ENCODE measurements around the gene DRD3. TPM values are rescaled to one million over a fixed set of nuclear protein-coding genes. Genes with fewer than 3 reads are reported as not detected.

DRD3 gene
- polyA plus RNA-seq (ENCODE audit: insufficient read length in 12 of 12) = not detected
- long read RNA-seq, donor 1 = 0 reads
- long read RNA-seq, donor 2 = 0 reads
- long read RNA-seq, donor 3 = 0 reads
- long read RNA-seq, donor 4 = 0 reads
- long read RNA-seq, donor 5 = 0 reads
- long read RNA-seq, donor 6 = 0 reads
- long read RNA-seq, donor 7 = 0 reads
- long read RNA-seq, donor 8 = 0 reads
- long read RNA-seq, donor 9 = 0 reads
- long read RNA-seq, donor 10 = 0 reads
- long read RNA-seq, donor 11 = 0 reads

GRCh38 chr3:114178770-114179368 lies at the start of gene DRD3:
TSS of gene DRD3 (minus strand) at chr3:114179052. CDS start at chr3:114171992, 7,060 bp downstream.
- DNase-seq = peak; percentile 63

- no peak for DNase-seq
Observed at GRCh38 chr3:114227076-114227475, 48.2 kb upstream of the DRD3 start.

DNA sequence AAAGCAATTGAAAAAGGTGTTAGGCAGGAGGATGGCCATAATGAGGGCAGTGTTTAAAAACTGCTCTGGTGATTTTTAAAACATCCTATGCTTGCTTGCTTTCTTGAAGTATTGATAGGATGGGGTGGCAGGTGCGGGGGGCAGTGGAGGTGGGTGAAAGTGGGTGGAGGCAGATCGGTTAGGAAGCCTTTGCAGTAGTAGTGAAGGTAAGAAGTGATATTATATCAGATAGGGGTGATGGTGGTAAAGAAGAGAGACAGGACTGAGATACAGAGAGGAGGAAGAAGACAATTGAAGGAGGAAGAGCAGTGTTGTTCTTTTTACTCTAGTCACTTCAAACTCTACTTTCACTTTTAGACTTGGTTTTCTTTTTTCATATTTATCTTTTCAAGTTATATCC lies 47.5 kb upstream of the DRD3 start:
- no peak for DNase-seq

- DNase-seq = no peak
Observed at GRCh38 chr3:114223143-114223542, 44.3 kb upstream of the DRD3 start.

GRCh38 chr3:114221881-114222264 lies 43.0 kb upstream of the DRD3 start:
- DNase-seq = no peak

DNA sequence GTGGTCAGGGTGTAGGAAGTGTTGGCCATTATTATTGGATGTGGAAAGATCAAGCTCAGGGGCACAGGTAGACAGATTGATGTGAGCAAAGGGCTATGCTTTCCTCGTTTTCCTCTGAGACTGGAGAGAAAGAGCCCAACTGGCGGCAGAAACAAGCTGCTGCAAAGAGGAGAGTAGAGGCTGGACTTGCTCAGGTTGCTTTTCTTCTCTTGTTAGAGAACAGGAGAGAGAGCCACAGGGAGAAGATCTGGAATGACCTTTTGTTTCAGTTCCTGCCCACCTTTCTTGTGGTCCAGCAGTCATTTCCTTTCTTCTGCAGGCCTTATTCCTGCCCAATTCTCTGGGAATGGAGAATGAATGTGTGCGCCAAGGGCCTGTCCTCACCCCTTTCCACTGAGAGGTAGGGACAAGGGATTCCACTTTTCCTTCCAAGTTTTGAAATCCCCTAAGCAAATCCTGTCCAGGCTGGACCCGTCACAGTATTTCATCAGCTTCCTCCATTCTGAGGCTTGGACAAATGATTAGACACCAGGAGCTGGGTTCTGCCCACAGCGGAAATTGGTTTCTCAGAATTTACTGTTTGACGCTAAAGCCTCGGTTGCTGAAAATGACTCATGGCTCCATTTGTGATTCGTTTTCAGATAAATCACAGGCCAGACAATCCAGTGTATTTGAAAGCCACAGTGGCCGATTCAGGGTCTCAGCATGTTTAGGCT lies 42.5 kb upstream of the DRD3 start:
- DNase-seq = no peak

DNA sequence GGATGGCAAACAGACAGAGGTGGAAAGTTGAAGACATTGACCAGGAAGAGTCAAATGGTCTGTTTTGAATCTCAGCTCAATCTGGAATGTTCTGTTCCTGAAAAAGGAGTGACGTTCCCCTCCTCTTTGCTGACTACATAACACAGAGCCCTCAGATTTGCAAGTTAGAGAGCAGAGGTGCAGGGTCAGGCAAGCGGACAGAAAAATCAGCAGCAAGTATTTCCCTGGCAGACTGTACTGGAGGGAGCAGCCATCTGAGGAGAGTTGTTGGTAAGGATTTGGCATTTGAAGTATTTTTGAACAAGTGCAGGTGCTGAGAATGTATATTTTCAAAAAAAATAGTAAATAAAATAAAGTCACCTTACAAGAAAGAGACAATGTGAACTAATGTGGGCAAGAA lies 40.9 kb upstream of the DRD3 start:
- DNase-seq = no peak

DNA sequence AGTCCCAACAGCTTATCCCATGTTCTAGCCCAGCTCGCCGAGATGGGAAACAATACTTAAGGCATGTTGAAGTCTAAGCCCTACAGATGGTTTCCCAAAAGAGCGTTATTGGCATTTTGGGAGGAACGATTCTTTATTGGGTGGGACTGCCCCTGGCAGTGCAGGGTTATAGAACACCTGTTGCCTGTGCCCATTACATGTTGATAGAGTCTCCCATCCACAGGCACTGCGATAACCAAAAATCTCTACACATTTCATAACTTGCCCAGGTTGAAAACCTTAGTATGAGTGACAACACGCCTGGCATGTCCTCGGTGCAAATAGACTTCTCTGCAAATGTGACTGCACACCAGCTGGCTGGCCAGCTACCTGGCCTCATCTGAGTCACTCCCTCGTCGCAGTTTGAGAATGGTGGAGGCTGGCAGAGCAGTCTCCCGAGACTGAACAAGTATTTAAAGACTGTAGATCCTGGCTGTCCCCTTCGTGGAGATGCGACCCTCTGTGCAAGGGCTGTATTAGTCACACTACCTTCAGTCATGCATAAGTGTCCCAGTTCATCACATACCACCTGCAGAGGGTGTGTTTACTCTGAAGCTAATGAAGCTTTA lies 39.8 kb upstream of the DRD3 start:
- DNase-seq = no peak

DNA sequence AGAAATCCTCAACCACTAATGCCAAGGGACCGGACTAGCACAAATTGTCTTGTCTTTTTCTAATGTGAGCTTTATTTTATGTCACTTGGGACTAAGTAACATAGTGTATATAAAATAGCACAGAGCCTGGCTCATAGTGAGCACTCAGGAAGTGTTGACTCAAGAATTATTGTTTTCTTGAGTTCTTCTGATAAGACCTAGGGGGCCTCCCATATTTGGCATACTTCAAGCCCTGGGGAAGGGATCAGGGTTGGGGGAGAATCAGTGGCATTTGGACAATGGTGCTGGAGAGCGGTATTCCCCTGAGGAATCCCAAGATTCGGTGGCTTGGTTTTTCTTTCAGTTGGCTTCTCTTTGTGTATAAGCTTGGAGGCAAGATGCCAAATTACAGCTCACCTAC lies 39.2 kb upstream of the DRD3 start:
- DNase-seq = no peak

DNA sequence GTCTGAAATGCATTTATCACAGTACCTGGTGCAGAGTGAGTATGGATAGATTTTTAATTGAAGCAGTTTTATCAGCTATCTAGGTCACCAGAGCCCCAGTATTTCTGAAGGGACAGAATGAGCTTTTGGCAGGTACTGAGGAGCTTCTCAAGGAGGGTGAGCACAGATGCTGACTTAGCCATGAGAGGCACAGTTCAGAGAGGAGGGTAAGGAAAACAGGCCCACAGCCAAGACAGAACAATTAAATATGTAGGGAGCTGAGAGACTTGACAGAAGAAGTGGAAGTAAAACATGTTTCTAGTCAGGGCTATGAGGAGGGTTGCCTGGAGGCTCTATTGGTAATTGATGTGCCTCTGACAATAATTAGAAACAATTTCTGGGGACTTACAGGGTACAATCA lies 38.4 kb upstream of the DRD3 start:
- no peak for DNase-seq

- DNase-seq = no peak
Observed at GRCh38 chr3:114216186-114216970, 37.5 kb upstream of the DRD3 start.

- no peak for DNase-seq
Observed at GRCh38 chr3:114214542-114215341, 35.9 kb upstream of the DRD3 start.

- DNase-seq = peak; percentile 27
Observed at GRCh38 chr3:114213627-114214541, 35.0 kb upstream of the DRD3 start.

DNA sequence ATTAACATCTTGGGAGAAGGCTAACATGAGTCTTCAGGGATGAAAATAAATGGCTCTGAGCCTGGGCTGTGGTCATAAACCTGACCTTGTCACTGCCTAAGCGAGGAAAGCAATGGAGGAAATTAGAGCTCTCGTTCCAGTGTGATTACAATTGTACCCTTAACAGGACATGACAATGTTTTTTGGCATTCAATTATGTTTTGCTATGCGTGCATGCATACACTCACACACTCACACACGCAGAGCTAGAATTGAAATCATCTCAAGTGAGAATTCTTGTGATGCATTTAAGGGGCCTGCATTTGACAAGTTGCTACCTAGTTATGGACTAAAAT lies 34.4 kb upstream of the DRD3 start:
- DNase-seq = no peak

DNA sequence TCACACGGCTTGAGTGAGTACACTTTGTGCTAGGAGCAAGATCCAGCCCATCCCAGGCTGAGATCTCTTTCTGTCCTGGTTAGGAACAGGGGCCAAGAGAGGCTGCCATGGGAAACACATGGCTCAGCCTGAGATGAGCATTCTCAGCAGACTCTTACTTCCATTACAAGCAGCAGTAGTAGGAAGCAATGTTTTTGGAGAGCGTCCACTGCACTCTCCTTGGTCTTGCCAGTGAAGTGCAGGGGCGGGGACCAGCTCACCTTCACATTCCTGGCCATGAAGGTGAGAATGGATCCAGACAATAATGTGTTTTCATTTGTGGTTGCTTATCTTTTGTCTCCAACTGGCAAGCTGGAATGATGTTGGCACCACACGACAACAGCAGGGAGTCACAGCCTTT lies 33.8 kb upstream of the DRD3 start:
- no peak for DNase-seq

DNA sequence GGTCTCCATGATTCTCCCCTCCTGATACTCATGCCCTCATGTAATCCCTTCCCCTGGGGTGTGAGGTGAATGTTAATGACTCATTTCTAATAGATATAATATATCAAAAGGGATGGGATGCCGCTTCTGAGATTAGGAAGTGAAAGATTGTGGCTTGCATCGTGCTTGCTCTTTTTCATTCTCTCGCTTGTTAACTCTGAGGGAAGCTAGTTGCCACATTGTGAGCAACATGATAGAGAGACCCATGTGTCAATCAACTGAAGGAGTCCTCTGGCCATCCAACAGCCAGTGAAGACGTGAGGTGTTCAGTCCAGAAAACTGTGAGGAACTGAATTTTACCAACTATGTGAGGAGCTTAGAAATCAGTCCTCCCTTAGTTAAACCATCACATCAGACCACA lies 28.9 kb upstream of the DRD3 start:
- no peak for DNase-seq

- no peak for DNase-seq
Observed at GRCh38 chr3:114206342-114206741, 27.5 kb upstream of the DRD3 start.

DNA sequence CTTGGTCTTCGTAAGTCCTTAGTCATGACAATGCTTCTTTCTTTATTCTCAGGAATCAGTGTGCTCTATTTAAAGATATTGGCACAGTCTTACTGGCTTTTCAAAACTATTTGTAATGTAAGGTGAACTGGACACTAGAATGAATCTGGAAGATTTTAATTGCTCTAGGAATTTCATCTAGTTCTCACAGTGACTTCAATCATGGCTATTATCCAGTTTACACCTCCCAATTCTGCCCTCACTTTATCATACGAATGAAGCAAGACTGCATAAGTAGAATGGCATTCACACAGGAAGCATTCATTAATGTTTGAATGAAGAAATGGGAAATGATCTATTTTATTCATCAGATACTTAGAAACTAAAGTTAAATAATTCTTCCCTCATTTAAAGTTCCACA lies 26.7 kb upstream of the DRD3 start:
- DNase-seq = no peak

- no peak for DNase-seq
Observed at GRCh38 chr3:114194750-114195149, 15.9 kb upstream of the DRD3 start.

GRCh38 chr3:114192136-114192535 lies 13.3 kb upstream of the DRD3 start:
- DNase-seq = no peak

All from muscle of arm (tissue), 14 donors.